GM18526 (cell line): ENCODE data around the gene UBA6.

ENCODE experiments used
- POLR2A ChIP-seq: IDR thresholded peaks from 3 replicates; pipeline ENCODE4 v1.6.1; 2011; ENCODE audit not compliant: insufficient read length; ENCODE audit errors: extremely low read depth

Gene UBA6

GRCh38 chr4:67638136-67638535, 62.8 kb downstream of the UBA6 start:
- TF ChIP-seq POLR2A = no peak

DNA sequence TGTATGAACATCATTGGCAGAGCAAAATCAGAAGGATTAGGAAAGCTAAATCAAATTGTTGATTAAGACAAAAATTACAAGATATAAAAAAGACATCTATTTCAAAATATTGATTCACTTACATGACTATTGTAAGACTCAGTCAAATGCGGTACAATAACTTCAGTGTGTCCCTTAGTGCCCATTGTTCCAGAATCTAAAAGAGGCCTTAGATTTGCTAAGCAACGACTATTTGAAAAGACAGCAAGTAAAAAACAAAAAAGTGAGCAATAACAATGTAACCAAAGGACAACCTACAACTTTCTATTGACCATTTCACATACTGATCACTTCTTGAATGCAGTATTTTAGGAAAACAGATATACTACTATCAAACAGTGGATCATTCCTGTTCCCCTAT, 65.6 kb downstream of the UBA6 start:
- no peak for TF ChIP-seq POLR2A

- no peak for TF ChIP-seq POLR2A
Observed at GRCh38 chr4:67634741-67635140, 66.2 kb downstream of the UBA6 start.

- no peak for TF ChIP-seq POLR2A
Observed at GRCh38 chr4:67632492-67632891, 68.5 kb downstream of the UBA6 start.

DNA sequence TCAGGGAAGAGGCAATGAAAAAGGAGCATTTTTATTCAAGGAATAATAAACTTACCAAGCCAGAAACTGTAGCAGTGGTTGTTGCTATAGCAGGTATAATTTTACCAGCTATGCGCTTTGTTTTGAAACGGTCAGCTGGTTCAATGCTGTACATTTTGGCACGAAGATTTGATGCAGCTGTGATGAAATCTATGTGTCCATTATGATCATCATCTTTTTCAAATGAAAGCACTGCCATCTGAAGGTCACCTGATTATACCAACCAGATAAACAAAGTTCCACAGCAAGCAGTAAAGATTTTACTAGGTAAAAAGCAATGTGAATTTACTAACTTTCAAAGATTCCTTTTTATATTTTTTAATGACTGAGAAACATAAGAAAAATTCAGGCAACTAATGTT, 76.0 kb downstream of the UBA6 start:
- no peak for TF ChIP-seq POLR2A

GRCh38 chr4:67616478-67616877, 84.5 kb downstream of the UBA6 start:
- no peak for TF ChIP-seq POLR2A

DNA sequence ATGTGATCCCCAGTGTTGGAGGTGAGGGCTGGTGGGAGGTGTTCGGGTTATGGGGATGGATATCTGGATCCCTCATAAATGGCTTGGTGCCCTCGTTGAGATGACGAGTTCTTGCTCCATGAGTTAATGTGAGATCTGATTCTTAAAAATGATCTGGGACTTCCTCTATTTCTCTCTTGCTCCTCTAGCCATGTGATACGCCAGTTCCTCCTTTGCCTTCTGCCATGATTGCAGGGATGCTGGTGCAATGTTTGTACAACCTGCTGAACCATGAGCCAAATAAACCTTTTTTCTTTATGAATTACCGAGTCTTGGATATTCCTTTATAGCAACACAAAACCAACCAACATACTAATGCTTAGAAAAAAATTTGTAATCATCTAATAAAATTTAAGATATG, 85.8 kb downstream of the UBA6 start:
- TF ChIP-seq POLR2A = no peak

- no peak for TF ChIP-seq POLR2A
Observed at GRCh38 chr4:67614186-67614585, 86.8 kb downstream of the UBA6 start.

DNA sequence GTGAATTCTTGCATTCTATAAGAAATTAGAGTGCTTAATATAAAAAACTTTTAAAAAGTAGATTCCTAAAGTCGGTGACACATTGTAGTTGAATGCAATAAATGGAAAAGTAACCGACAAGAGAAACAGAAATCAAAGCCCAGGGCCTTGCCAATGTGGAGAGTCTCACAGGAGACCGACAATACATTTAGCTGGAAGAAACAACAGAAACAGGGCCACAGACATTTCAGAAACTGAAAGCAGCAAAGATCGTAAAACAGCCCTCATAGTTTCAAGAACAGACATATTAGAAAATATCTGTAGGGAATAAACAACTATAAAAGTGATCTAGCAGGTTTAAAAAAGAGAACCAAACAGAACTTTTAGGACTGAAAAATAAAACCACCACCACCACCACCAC, 92.9 kb downstream of the UBA6 start:
- TF ChIP-seq POLR2A = no peak

DNA sequence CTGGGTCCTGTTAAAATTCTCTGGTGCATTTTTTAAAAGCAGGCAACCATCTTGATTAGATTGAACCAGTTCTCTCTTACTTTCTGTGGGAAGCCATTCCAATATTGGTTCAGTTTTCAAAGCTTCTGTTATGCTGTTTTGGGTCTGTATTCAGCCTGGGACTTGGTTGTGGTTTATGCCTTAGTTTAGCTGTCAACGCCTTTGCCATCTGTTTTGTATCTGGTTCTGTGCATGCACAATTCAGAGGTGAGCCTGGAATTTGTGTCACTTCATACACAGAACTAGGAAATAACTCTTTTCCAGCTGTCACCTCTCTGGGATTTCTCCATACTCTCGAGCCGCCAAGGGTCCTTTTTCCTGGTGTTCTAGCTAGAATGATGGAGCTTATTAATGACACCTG, 96.2 kb downstream of the UBA6 start:
- TF ChIP-seq POLR2A = no peak

DNA sequence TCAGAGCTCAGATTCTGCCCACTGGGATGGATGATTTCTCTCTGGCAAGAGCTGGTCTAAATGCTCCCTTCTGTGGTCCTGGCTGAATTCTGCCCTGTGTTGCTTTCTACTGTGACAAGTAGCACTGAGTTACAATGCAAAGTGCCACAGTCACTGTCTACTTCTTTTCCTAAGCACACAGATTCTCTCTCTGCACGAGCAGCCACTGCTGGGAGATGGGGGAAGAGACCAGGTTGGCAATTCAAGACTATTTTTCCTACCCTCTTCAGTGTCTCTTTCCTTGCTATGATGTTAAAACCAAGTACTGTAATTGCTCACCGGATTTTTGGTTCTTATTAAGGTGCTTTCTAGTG, 97.0 kb downstream of the UBA6 start:
- TF ChIP-seq POLR2A = no peak

- no peak for TF ChIP-seq POLR2A
Observed at GRCh38 chr4:67603310-67604028, 97.5 kb downstream of the UBA6 start.

GRCh38 chr4:67593741-67594175, 107.2 kb downstream of the UBA6 start:
- TF ChIP-seq POLR2A = no peak

GRCh38 chr4:67587156-67587555, 113.8 kb downstream of the UBA6 start:
- no peak for TF ChIP-seq POLR2A

DNA sequence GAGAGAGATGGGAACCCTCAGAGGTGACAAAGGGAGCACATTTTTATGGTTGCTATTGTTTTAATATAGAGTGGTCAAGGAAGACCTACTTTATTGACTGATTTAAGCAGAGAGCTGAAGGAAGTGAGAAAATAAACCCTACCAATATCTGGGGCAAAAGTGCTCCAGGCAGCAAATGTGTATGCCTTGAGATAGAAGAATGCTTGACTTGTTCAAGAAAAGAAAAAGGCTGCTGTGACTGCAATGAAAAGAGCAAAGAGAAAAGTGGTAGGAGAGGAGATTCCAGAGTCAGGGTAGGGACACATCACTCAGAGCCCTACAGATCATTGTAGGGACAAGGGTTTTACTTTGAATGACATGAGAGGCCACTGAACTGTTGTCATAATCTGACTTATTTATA, 116.5 kb downstream of the UBA6 start:
- TF ChIP-seq POLR2A = no peak

DNA sequence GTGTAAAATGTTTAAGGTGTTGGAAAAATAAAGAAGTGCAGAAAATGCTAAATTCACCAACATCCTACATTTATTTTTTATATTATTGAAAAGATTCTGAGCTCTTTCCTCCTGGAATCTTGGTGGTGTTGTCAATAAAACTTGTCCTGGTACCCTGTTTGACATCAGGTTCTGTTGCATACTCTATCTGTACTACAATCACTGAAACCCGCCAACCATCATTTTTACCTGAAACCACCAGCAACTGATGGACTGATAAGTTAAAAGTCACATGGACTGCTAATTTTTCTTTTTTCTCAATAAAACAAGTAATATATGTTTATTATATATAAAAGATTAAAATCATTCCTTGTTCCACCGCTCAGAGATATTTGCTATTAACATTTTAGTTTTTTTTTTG, 119.0 kb downstream of the UBA6 start:
- TF ChIP-seq POLR2A = no peak

DNA sequence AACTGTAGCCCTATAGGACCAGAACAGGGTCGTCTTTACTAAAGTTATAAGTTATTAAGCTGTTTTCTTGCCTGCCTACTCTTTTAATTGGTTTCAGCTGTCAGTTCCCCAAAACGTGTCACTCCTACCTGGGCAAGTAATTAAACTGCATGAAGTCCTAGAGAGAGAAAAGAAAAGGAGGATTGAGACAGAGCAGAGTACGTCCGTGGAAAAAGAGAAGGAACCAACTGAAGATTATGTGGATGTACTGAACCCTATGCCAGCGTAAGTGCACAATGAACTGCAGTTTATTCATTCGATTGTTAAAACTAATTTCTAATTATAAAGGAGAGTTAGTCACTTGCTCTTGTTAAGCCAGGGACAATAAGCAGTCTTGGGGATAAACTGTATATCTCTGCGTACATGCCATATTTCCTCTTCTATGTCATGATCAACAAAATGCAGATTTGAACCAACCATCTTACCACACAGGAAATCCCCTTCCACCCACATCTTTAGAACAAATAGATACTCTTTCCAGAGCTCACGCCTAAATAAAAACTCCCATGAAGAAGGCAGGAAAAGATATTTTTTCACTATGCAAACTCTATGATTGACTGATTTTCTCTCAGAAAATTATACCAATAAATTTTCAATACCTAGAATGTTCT, 119.6 kb downstream of the UBA6 start:
- TF ChIP-seq POLR2A = no peak
